Lung (tissue), 12 donors: ENCODE measurements around the gene PLXNB3. TPM values are rescaled to one million over a fixed set of nuclear protein-coding genes. Genes with fewer than 3 reads are reported as not detected.
A peak's percentile ranks its signal among the peaks of the same experiment; 100 is the strongest.

Experiments
- ATAC-seq: fragments of 200-7000 bp; cut with Tn5 transposase; one replicate; pipeline ENCODE4 v1.9.1; 2020; ENCODE audit warnings: moderate number of reproducible peaks; ENCODE audit not compliant: insufficient read depth, low FRiP score
- DNase-seq, 3 donors: peaks; one replicate each; pipeline ENCODE4 v3.0.0-alpha.2; 2013 to 2017
- H3K27ac ChIP-seq, 2 donors: one replicate each; pipeline ENCODE4 v1.5.1; 2013; ENCODE audit warnings: mild to moderate bottlenecking in 2 of 2, moderate library complexity in 2 of 2, control low read depth in 1 of 2, inconsistent platforms in 1 of 2, low read depth in 1 of 2, low read length in 1 of 2
- H3K27me3 ChIP-seq, 3 donors: one replicate each; pipeline ENCODE4 v1.5.1; 2013; ENCODE audit warnings: low read length in 2 of 3; ENCODE audit not compliant: control insufficient read depth in 3 of 3, insufficient read depth in 3 of 3
- H3K36me3 ChIP-seq, 4 donors: one replicate each; pipeline ENCODE4 v1.5.1; 2013; ENCODE audit warnings: low read length in 4 of 4, mild to moderate bottlenecking in 1 of 4, moderate library complexity in 1 of 4; ENCODE audit not compliant: control insufficient read depth in 4 of 4, insufficient read depth in 4 of 4
- H3K4me1 ChIP-seq, 5 donors: one replicate each; pipeline ENCODE4 v1.5.1; 2013; ENCODE audit warnings: low read length in 5 of 5, mild to moderate bottlenecking in 2 of 5, moderate library complexity in 1 of 5; ENCODE audit not compliant: control insufficient read depth in 5 of 5, insufficient read depth in 5 of 5
- H3K4me3 ChIP-seq: one replicate; pipeline ENCODE4 v1.5.1; 2013; ENCODE audit warnings: mild to moderate bottlenecking, control low read depth, moderate library complexity
- H3K9ac ChIP-seq, 2 donors: one replicate each; pipeline ENCODE4 v1.5.1; 2013; ENCODE audit warnings: low read length in 2 of 2, control low read depth in 1 of 2; ENCODE audit not compliant: insufficient read depth in 1 of 2
- H3K9me3 ChIP-seq, 4 donors: one replicate each; pipeline ENCODE4 v1.5.1; 2013; ENCODE audit warnings: low read length in 3 of 4, mild to moderate bottlenecking in 1 of 4, moderate library complexity in 1 of 4; ENCODE audit not compliant: control insufficient read depth in 4 of 4, insufficient read depth in 3 of 4
- WGBS, 2 donors: extraction: QIAGEN DNeasy Blood & Tissue Kit; methylation state at CpG; one replicate each; pipeline ENCODE4 v1.1.7; 2013; 5-methylcytosine and 5-hydroxymethylcytosine counted together
- polyA plus RNA-seq, 2 donors: library from polyadenylated mRNA; stranded (reverse); fragments of 200-250 nt; gene quantifications; one replicate each; pipeline ENCODE4 v1.2.1, GENCODE V29; 2013
- total RNA-seq, 2 donors: library from RNA; depleted of rRNA in 1 of 2; stranded (reverse); fragments of >200 nt in 1 of 2; gene quantifications; one replicate each; pipeline ENCODE4 v1.2.1, GENCODE V29; 2014 to 2021
- TF ChIP-seq, protein P1 (sequence below): IDR thresholded peaks from 2 replicates; pipeline ENCODE4 v1.5.1; 2012; ENCODE audit warnings: mild to moderate bottlenecking; ENCODE audit errors: control extremely low read depth, extremely low read depth
- donor health status: control.
- donor health status: control.
- donor health status: Bipolar disorder and iron deficiency.
- donor health status: healthy.
- donor health status: DM: yes; HTN: yes; CAD: no.

PLXNB3 gene
- total and polyA plus RNA-seq, 4 donors: 1.0 to 2.6 (median 1.5) TPM

DNA sequence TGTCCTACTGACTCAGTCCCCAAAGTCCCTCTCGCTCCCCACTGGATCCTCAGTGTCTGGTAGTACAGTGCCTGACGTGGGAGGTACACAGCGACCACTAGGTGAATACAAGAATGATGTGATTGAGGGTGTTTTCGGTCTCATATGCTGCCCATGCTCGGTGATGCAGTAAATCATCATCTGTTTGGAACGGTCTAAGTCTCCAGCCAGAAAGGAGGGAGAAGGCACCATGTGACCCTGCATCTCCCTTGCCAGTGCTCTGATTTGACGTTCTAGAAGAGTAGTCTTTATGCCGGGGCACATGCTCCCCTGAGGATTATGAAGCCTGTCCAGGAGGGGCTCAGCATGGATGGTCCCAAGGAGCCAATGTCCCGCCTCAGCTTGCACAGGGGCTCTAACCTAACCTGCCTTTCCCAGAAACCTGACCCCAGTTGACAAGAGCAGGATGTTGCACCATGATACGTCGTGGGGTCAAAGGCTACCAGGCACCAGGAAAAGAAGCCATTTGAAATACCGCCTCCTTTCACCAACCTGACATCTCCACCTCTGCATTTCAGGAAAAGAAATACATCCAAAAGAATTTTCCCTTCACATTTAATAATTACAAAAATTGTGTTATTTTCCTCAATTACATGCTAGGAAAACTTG is 13.8 kb upstream of the PLXNB3 start:
- WGBS, 2 donors: 79 to 81% methylated on average over 12 of the region's 12 CpGs
- TF ChIP-seq, protein P1, sequence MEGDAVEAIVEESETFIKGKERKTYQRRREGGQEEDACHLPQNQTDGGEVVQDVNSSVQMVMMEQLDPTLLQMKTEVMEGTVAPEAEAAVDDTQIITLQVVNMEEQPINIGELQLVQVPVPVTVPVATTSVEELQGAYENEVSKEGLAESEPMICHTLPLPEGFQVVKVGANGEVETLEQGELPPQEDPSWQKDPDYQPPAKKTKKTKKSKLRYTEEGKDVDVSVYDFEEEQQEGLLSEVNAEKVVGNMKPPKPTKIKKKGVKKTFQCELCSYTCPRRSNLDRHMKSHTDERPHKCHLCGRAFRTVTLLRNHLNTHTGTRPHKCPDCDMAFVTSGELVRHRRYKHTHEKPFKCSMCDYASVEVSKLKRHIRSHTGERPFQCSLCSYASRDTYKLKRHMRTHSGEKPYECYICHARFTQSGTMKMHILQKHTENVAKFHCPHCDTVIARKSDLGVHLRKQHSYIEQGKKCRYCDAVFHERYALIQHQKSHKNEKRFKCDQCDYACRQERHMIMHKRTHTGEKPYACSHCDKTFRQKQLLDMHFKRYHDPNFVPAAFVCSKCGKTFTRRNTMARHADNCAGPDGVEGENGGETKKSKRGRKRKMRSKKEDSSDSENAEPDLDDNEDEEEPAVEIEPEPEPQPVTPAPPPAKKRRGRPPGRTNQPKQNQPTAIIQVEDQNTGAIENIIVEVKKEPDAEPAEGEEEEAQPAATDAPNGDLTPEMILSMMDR: no peak

DNA sequence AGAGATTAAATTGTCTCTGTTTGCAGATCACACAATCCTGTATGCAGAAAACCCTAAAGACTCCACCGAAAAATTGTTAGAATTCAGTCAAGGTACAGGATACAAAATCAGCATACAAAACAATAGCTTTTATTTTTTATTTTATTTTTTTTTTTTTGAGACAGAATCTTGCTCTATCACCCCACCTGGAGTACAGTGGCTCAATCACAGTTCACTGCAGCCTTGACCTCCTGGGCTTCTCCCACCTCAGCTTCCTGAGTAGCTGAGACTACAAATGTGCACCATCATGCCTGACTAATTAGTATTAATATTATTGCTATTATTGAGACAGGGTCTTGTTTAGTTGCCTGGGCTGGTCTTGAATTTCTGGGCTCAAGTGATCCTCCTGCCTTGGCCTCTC is 8.9 kb upstream of the PLXNB3 start:
- TF ChIP-seq, protein P1: no peak
- no peak overlapping the region for H3K27ac ChIP-seq
- 82 to 87% methylated on average over 1 of the region's 1 CpG for WGBS, 2 donors
- no peaks in the 10 kb centered on the region for H3K36me3 ChIP-seq
- no peaks in the 10 kb centered on the region for H3K4me1 ChIP-seq
- H3K27me3 ChIP-seq: no peaks in the 10 kb centered on the region
- H3K9me3 ChIP-seq: peaks cover 0 to 4% (median 0%) of the 10 kb centered on the region in 4 donors
- no peak for DNase-seq
- no peak overlapping the region for H3K4me3 ChIP-seq
- ATAC-seq: no peak
- H3K9ac ChIP-seq: no peak overlapping the region

More for the DNA sequence above, 13.8 kb upstream of the PLXNB3 start:
- no peaks in the 10 kb centered on the region for H3K4me1 ChIP-seq
- H3K9ac ChIP-seq: no peak overlapping the region
- no peaks in the 10 kb centered on the region for H3K27me3 ChIP-seq
- H3K27ac ChIP-seq: no peak overlapping the region
- ATAC-seq (no peak), DNase-seq (no peak)
- H3K36me3 ChIP-seq: no peaks in the 10 kb centered on the region
- no peak overlapping the region for H3K4me3 ChIP-seq
- peaks cover 0 to 3% (median 0%) of the 10 kb centered on the region in 4 donors for H3K9me3 ChIP-seq

DNA sequence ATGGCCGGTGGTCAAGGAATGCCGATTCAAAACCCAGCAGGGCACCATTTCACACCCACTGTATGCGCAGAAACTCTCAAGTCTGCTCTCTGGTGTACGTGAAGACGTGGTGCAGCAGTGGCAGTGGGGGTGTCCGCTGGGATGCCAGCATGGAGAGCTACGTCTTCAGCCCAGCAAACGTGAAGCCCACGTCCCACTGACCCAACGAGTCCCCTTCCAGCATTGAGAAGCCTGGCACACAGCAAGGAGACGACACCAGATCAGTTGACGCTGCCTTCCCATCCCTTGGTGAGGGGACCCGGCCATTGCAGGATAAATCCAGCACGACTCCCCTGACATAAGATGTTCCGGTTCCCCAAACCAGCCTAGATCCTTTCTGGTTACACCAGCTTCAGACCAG is 2.2 kb upstream of the PLXNB3 start:
- ATAC-seq (no peak), DNase-seq (peak in 1 of 3 donors; percentile 9)
- no peaks in the 10 kb centered on the region for H3K36me3 ChIP-seq
- H3K9ac ChIP-seq: no peak overlapping the region
- TF ChIP-seq, protein P1: no peak
- H3K4me1 ChIP-seq: peaks cover 0 to 16% (median 10%) of the 10 kb centered on the region in 5 donors
- no peaks in the 10 kb centered on the region for H3K27me3 ChIP-seq
- peaks cover 0 to 5% (median 0%) of the 10 kb centered on the region in 4 donors for H3K9me3 ChIP-seq
- no peak overlapping the region for H3K27ac ChIP-seq
- H3K4me3 ChIP-seq: no peak overlapping the region
- WGBS, 2 donors: 82 to 90% methylated on average over 15 of the region's 15 CpGs
